Measurements from ENCODE around the gene GPC6. TPM values are rescaled to one million over a fixed set of nuclear protein-coding genes. Genes with fewer than 3 reads are reported as not detected.

GPC6 gene
- total and polyA plus RNA-seq, 2 donors (not counting 1 experiment from before 2014, with no cell fraction given), result not detected

- H3K27ac ChIP-seq (ENCODE audit: low read length in 2 of 2), result no peak overlapping the region
- H3K4me1 ChIP-seq (ENCODE audit: control insufficient read depth in 2 of 2, insufficient read depth in 2 of 2, low read length in 2 of 2), result no peaks in the 10 kb centered on the region
- H3K9ac ChIP-seq (ENCODE audit: low read length), result no peak overlapping the region
- H3K27me3 Mint-ChIP-seq, result no peaks in the 10 kb centered on the region
- POLR2A ChIA-PET, result no interaction called here
- H3K79me2 ChIP-seq (ENCODE audit: control insufficient read depth, insufficient read depth, low read length), result no peaks in the 10 kb centered on the region
- CTCF ChIA-PET, result no interaction called here
- H3K9me3 ChIP-seq (ENCODE audit: control extremely low read depth in 1 of 3, control insufficient read depth in 2 of 3, insufficient read depth in 1 of 3, low read length in 2 of 3), result no peaks in the 10 kb centered on the region
- H3K36me3 ChIP-seq (replicated peaks in 1 of 2; ENCODE audit: control extremely low read depth in 1 of 2, control insufficient read depth in 1 of 2, extremely low read depth in 1 of 2, insufficient read depth in 2 of 2, low read length in 1 of 2), result no peaks in the 10 kb centered on the region
- H3K4me3 ChIP-seq (ENCODE audit: control extremely low read depth in 1 of 5, extremely low read depth in 1 of 5, insufficient read depth in 1 of 5, low read depth in 2 of 5, low read length in 4 of 5), result no peak overlapping the region
- no peaks in the 10 kb centered on the region for H3K4me1 Mint-ChIP-seq
- no peak for ATAC-seq (ENCODE audit: low read depth)
- WGBS (ENCODE audit: insufficient coverage), result 63% methylated on average over 3 of the region's 4 CpGs
- intact Hi-C loops (cut with micrococcal nuclease), result no loop called here
- H3K4me2 ChIP-seq (replicated peaks; ENCODE audit: low read depth, low read length, poor library complexity, severe bottlenecking), result no peak overlapping the region
- H3K27ac Mint-ChIP-seq, result no peak overlapping the region
- no peak overlapping the region for H3K4me3 Mint-ChIP-seq
- TF ChIP-seq EZH2 (IDR thresholded peaks at IDR 0.05; ENCODE audit: borderline replicate concordance, insufficient read depth, low read depth, low read length, poor library complexity, severe bottlenecking) (no peak), CTCF (IDR thresholded peaks at IDR 0.05) (no peak)
- no peaks in the 10 kb centered on the region for H3K27me3 ChIP-seq (replicated peaks in 1 of 4; ENCODE audit: control extremely low read depth in 1 of 4, control insufficient read depth in 3 of 4, insufficient read depth in 4 of 4, low read length in 3 of 4)
- DNase-seq, result no peak
- H4K20me1 ChIP-seq (ENCODE audit: control insufficient read depth, insufficient read depth, low read length, poor library complexity, severe bottlenecking), result no peaks in the 10 kb centered on the region
- H3K9me3 Mint-ChIP-seq (ENCODE audit: insufficient read depth), result peaks cover 3% of the 10 kb centered on the region
- no peak overlapping the region for H2AFZ ChIP-seq (ENCODE audit: insufficient read depth, low read depth, low read length, poor library complexity, severe bottlenecking)
These were observed 862.1 kb downstream of the GPC6 start for GRCh38 chr13:94088742-94089141.

GRCh38 chr13:94090773-94091480 is 864.3 kb downstream of the GPC6 start:
- ATAC-seq (ENCODE audit: low read depth) (no peak), DNase-seq (no peak)
- no peak overlapping the region for H3K4me3 ChIP-seq (ENCODE audit: control extremely low read depth in 1 of 5, extremely low read depth in 1 of 5, insufficient read depth in 1 of 5, low read depth in 2 of 5, low read length in 4 of 5)
- no peak overlapping the region for H3K27ac ChIP-seq (ENCODE audit: low read length in 2 of 2)
- H3K27me3 Mint-ChIP-seq, result no peaks in the 10 kb centered on the region
- intact Hi-C loops (cut with micrococcal nuclease), result no loop called here
- CTCF ChIA-PET, result no interaction called here
- no peaks in the 10 kb centered on the region for H4K20me1 ChIP-seq (ENCODE audit: control insufficient read depth, insufficient read depth, low read length, poor library complexity, severe bottlenecking)
- no peak overlapping the region for H3K27ac Mint-ChIP-seq
- 100% methylated on average over 2 of the region's 3 CpGs for WGBS (ENCODE audit: insufficient coverage)
- H2AFZ ChIP-seq (ENCODE audit: insufficient read depth, low read depth, low read length, poor library complexity, severe bottlenecking), result no peak overlapping the region
- no peak overlapping the region for H3K4me3 Mint-ChIP-seq
- H3K27me3 ChIP-seq (replicated peaks in 1 of 4; ENCODE audit: control extremely low read depth in 1 of 4, control insufficient read depth in 3 of 4, insufficient read depth in 4 of 4, low read length in 3 of 4), result no peaks in the 10 kb centered on the region
- no peaks in the 10 kb centered on the region for H3K36me3 ChIP-seq (replicated peaks in 1 of 2; ENCODE audit: control extremely low read depth in 1 of 2, control insufficient read depth in 1 of 2, extremely low read depth in 1 of 2, insufficient read depth in 2 of 2, low read length in 1 of 2)
- peaks cover 3% of the 10 kb centered on the region for H3K9me3 Mint-ChIP-seq (ENCODE audit: insufficient read depth)
- no peak overlapping the region for H3K4me2 ChIP-seq (replicated peaks; ENCODE audit: low read depth, low read length, poor library complexity, severe bottlenecking)
- H3K79me2 ChIP-seq (ENCODE audit: control insufficient read depth, insufficient read depth, low read length), result no peaks in the 10 kb centered on the region
- H3K4me1 ChIP-seq (ENCODE audit: control insufficient read depth in 2 of 2, insufficient read depth in 2 of 2, low read length in 2 of 2), result no peaks in the 10 kb centered on the region
- TF ChIP-seq EZH2 (IDR thresholded peaks at IDR 0.05; ENCODE audit: borderline replicate concordance, insufficient read depth, low read depth, low read length, poor library complexity, severe bottlenecking) (no peak), CTCF (IDR thresholded peaks at IDR 0.05) (no peak)
- POLR2A ChIA-PET, result no interaction called here
- H3K9ac ChIP-seq (ENCODE audit: low read length), result no peak overlapping the region
- no peaks in the 10 kb centered on the region for H3K9me3 ChIP-seq (ENCODE audit: control extremely low read depth in 1 of 3, control insufficient read depth in 2 of 3, insufficient read depth in 1 of 3, low read length in 2 of 3)
- H3K4me1 Mint-ChIP-seq, result no peaks in the 10 kb centered on the region

Data from B cell (primary cell).